GM12874 (cell line): ENCODE data around the gene C22orf39.

Experiments used
- CTCF ChIP-seq: IDR thresholded peaks from 2 replicates; pipeline ENCODE4 v1.5.1; 2011; ENCODE audit warnings: low read depth, mild to moderate bottlenecking, control low read depth, low read length, moderate library complexity; ENCODE audit not compliant: insufficient read depth

C22orf39 gene

DNA sequence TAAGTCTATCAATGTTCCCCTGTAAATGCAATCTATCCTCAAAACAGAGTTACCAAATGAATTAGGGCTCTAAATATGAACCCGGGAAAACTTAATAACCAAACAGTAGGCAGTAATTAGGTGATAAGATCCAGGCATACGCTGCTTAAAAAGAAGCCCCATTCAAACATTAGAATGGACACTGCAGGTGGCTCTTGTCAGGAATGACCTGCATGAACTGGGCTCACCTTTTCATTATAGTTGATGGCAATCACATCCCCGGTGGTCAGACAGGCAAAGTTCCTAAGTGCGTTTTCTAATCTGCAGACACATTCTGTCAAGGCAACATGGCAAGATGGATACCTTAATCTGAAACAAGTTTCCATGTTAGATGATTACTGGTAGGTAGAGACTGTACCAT is 17.5 kb upstream of the C22orf39 start:
- TF ChIP-seq CTCF, result no peak

DNA sequence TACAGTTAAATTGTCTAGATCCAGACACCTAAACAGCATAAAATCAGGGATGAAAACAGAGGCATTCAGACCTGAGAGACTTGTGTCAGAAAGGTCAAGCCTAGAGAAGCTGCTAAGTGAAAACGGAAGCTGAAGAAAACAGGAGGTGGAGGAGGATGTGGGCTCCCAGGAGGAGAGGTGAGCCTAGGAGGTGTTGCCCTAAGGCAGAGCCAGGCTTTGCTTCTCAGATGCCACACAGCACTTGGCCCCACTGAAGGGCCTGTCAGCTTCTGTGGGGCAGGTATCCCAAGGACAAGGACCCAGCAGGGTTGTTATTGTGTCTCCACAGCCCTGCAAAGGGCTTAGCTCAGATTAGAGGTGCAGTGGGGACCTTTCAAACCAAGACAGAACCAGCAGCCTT is 17.0 kb upstream of the C22orf39 start:
- no peak for TF ChIP-seq CTCF

DNA sequence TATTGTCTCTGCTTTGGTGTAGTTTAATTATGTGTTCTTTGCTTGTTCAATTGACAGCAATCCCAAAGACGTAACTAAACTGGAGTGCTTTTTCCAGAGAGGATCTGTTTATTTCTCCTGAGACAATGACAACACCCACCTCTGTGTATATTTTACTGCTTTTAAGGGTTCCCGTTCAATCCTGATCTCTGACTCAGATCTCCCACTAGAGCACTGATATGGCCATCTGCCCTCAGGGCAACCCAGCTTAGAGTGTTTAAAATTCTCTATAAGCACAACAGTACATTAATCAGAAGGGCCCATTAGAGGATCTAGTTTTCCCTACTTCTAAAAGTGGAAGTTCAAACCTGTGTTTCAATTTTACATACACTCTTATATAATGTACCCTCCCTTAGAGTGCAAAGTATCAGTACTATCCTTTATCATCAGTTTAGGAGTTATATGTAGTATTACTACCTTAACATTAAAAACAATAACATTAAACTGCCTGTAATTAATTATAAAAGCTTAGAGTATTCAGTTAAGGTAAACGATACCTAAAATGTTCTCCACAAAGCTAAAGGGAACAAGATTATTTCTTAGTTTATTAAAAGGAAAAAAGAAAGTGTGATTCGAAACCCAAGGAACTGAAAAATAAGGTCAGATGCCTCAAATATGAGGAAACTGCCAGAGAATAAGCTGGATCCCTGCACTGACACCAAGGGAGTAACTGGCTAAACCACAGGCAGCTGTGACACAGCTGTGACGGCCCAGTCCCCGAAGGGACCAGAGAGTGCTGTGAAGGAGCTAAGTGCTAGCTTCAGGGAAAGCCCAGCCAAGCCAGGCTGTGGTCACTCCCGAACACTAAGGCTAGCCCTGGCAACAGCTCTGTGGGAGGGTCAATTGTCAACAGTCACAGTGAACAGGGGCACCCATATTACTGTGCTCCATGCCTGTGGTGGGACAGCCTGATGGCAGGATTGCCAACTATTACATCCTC is 16.3 kb upstream of the C22orf39 start:
- TF ChIP-seq CTCF, result no peak

GRCh38 chr22:19463008-19463407 is 15.5 kb upstream of the C22orf39 start:
- TF ChIP-seq CTCF, result no peak

- no peak for TF ChIP-seq CTCF
These were observed 14.0 kb upstream of the C22orf39 start for GRCh38 chr22:19461506-19461905.

DNA sequence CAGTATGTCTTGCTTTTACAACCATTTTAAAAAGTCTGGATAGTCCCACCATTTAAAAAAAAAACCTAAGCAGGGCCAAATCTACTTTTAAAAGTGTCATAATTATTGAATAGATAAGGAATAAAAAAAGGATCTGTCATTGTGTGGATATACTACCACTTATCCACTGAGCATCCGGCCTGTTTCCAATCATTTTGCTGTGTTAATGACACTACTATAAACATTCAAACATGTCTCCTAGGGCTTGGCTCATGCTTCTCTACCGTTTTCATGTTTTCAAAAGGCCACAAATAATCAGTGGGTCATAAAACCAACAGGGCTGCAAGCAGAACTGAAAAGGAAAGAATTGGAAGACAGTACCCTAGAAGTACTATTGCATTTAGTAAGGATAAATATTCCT is 12.5 kb upstream of the C22orf39 start:
- no peak for TF ChIP-seq CTCF

- TF ChIP-seq CTCF, result no peak
These were observed 10.4 kb upstream of the C22orf39 start for GRCh38 chr22:19457828-19458428.
